H9 (cell line): ENCODE data around the gene BARD1. TPM values are rescaled to one million over a fixed set of nuclear protein-coding genes. Genes with fewer than 3 reads are reported as not detected.

Experiments used
- DNase-seq: peaks from one replicate; pipeline ENCODE4 v3.0.0-alpha.2; 2017
- H2AFZ ChIP-seq: one replicate; pipeline ENCODE4 v1.6.1; 2013; ENCODE audit warnings: mild to moderate bottlenecking, low read length, control low read depth, moderate library complexity
- H2AK5ac ChIP-seq: 2 replicates; pipeline ENCODE4 v1.6.1; 2013; ENCODE audit warnings: low read length, control low read depth, mixed read lengths; ENCODE audit not compliant: insufficient read length
- H2BK120ac ChIP-seq: one replicate; pipeline ENCODE4 v1.6.1; 2013; ENCODE audit warnings: low read depth, mild to moderate bottlenecking, low read length, control low read depth, inconsistent platforms; ENCODE audit not compliant: poor library complexity, severe bottlenecking
- H2BK12ac ChIP-seq: 2 replicates; pipeline ENCODE4 v1.6.1; 2013; ENCODE audit warnings: low read length, control low read depth, mixed read lengths, low read depth; ENCODE audit not compliant: insufficient read length
- H2BK15ac ChIP-seq: 2 replicates; pipeline ENCODE4 v1.6.1; 2013; ENCODE audit warnings: low read depth, low read length, control low read depth
- H2BK20ac ChIP-seq: one replicate; pipeline ENCODE4 v1.6.1; 2013; ENCODE audit warnings: low read depth, mild to moderate bottlenecking, low read length, control low read depth, inconsistent platforms; ENCODE audit not compliant: poor library complexity, severe bottlenecking
- H2BK5ac ChIP-seq: 2 replicates; pipeline ENCODE4 v1.6.1; 2013; ENCODE audit warnings: low read length, control low read depth, mixed read lengths; ENCODE audit not compliant: insufficient read length
- H3K14ac ChIP-seq: 2 replicates; pipeline ENCODE4 v1.6.1; 2013; ENCODE audit warnings: low read length, control low read depth; ENCODE audit not compliant: insufficient read depth
- H3K18ac ChIP-seq: 2 replicates; pipeline ENCODE4 v1.6.1; 2013; ENCODE audit warnings: low read depth, mild to moderate bottlenecking, mixed read lengths, low read length, control low read depth; ENCODE audit not compliant: insufficient read length
- H3K23ac ChIP-seq: 2 replicates; pipeline ENCODE4 v1.6.1; 2013; ENCODE audit warnings: low read length, control low read depth, mixed read lengths, low read depth; ENCODE audit not compliant: insufficient read length
- H3K23me2 ChIP-seq: 2 replicates; pipeline ENCODE4 v1.6.1; 2013; ENCODE audit warnings: low read depth, mild to moderate bottlenecking, mixed read lengths, low read length, control low read depth; ENCODE audit not compliant: insufficient read length, poor library complexity, severe bottlenecking
- H3K27ac ChIP-seq: 2 replicates; pipeline ENCODE4 v1.5.1; 2013; ENCODE audit warnings: low read length, control low read depth, mixed read lengths, low read depth; ENCODE audit not compliant: insufficient read length
- H3K27me3 ChIP-seq: 2 replicates; pipeline ENCODE4 v1.6.1; 2013; ENCODE audit warnings: low read length, control low read depth, inconsistent platforms; ENCODE audit not compliant: insufficient read depth
- H3K4ac ChIP-seq: 2 replicates; pipeline ENCODE4 v1.6.1; 2013; ENCODE audit warnings: low read depth, mild to moderate bottlenecking, control low read depth, inconsistent platforms, low read length, moderate library complexity
- H3K4me1 ChIP-seq: 2 replicates; pipeline ENCODE4 v1.6.1; 2013; ENCODE audit warnings: low read length, control low read depth, inconsistent platforms; ENCODE audit not compliant: insufficient read depth
- H3K4me2 ChIP-seq: 2 replicates; pipeline ENCODE4 v1.6.1; 2013; ENCODE audit warnings: low read length, control low read depth, mixed read lengths; ENCODE audit not compliant: insufficient read length, insufficient read depth
- H3K56ac ChIP-seq: 2 replicates; pipeline ENCODE4 v1.6.1; 2013; ENCODE audit warnings: low read depth, mild to moderate bottlenecking, mixed read lengths, low read length, control low read depth; ENCODE audit not compliant: insufficient read length
- H3K79me1 ChIP-seq: 2 replicates; pipeline ENCODE4 v1.6.1; 2013; ENCODE audit warnings: low read depth, mild to moderate bottlenecking, moderate library complexity, low read length, control low read depth, inconsistent platforms; ENCODE audit not compliant: insufficient read depth, poor library complexity, severe bottlenecking
- H3K79me2 ChIP-seq: 2 replicates; pipeline ENCODE4 v1.6.1; 2013; ENCODE audit warnings: low read length, control low read depth, inconsistent platforms; ENCODE audit not compliant: insufficient read depth
- H3K9ac ChIP-seq: 2 replicates; pipeline ENCODE4 v1.6.1; 2013; ENCODE audit warnings: low read length, control low read depth, mixed read lengths; ENCODE audit not compliant: insufficient read length; ENCODE audit errors: extremely low read depth
- H3K9me3 ChIP-seq: one replicate; pipeline ENCODE4 v1.6.1; 2013; ENCODE audit warnings: low read depth, low read length, inconsistent platforms; ENCODE audit not compliant: control insufficient read depth
- H3T11ph ChIP-seq: one replicate; pipeline ENCODE4 v1.6.1; 2013; ENCODE audit warnings: mild to moderate bottlenecking, low read length, control low read depth, inconsistent platforms
- H4K20me1 ChIP-seq: one replicate; pipeline ENCODE4 v1.6.1; 2013; ENCODE audit not compliant: control insufficient read depth, insufficient read length, insufficient read depth
- H4K5ac ChIP-seq: 2 replicates; pipeline ENCODE4 v1.6.1; 2013; ENCODE audit warnings: low read depth, mild to moderate bottlenecking, mixed read lengths, low read length, control low read depth; ENCODE audit not compliant: insufficient read length
- H4K8ac ChIP-seq: replicated peaks from 2 replicates; pipeline ENCODE4 v1.6.1; 2013; ENCODE audit warnings: low read length, control low read depth, mixed read lengths, low read depth; ENCODE audit not compliant: insufficient read length
- H4K91ac ChIP-seq: 2 replicates; pipeline ENCODE4 v1.6.1; 2013; ENCODE audit warnings: low read depth, mild to moderate bottlenecking, moderate library complexity, mixed read lengths, low read length, control low read depth; ENCODE audit not compliant: insufficient read length
- H3K27ac Mint-ChIP-seq, 3 experiments: 2 replicates in 2 of 3; 3 replicates in 1 of 3; pipeline ENCODE4 v1.8.0; 2020 to 2021; ENCODE audit warnings: mixed read lengths in 3 of 3, mild to moderate bottlenecking in 1 of 3, moderate library complexity in 1 of 3
- H3K27me3 Mint-ChIP-seq: 2 replicates; pipeline ENCODE4 v1.8.0; 2021; ENCODE audit warnings: low read depth, mild to moderate bottlenecking, moderate library complexity, mixed read lengths
- H3K36me3 Mint-ChIP-seq, 3 experiments: 2 replicates in 2 of 3; 3 replicates in 1 of 3; pipeline ENCODE4 v1.8.0; 2020 to 2021; ENCODE audit warnings: low read depth in 3 of 3, mixed read lengths in 3 of 3; ENCODE audit not compliant: insufficient read depth in 1 of 3
- H3K4me1 Mint-ChIP-seq, 2 experiments: 2 replicates each; pipeline ENCODE4 v1.8.0; 2020; ENCODE audit warnings: mixed read lengths in 2 of 2
- H3K4me3 Mint-ChIP-seq, 2 experiments: 2 replicates in 1 of 2; 3 replicates in 1 of 2; pipeline ENCODE4 v1.8.0; 2020 to 2021; ENCODE audit warnings: mild to moderate bottlenecking in 2 of 2, mixed read lengths in 2 of 2, moderate library complexity in 1 of 2
- H3K9me3 Mint-ChIP-seq, 2 experiments: 2 replicates in 1 of 2; 3 replicates in 1 of 2; pipeline ENCODE4 v1.8.0; 2020; ENCODE audit warnings: mild to moderate bottlenecking in 2 of 2, mixed read lengths in 2 of 2, moderate library complexity in 1 of 2
- CTCF ChIP-seq: fragments of 200-600 bp; sonication (generic); conservative IDR thresholded peaks from 3 replicates; pipeline ENCODE4 v1.8.0; 2021; ENCODE audit warnings: antibody characterized with exemption, mild to moderate bottlenecking
- WGBS: extraction: QIAGEN DNeasy Blood & Tissue Kit; methylation state at CpG from one replicate; pipeline ENCODE4 v1.1.7; 2013; ENCODE audit warnings: missing lambda C conversion rate, low lambda C conversion rate, mixed read lengths; ENCODE audit not compliant: insufficient read length; ENCODE audit errors: extremely low coverage; 5-methylcytosine and 5-hydroxymethylcytosine counted together
- total RNA-seq: library from RNA; stranded (reverse); gene quantifications from 2 replicates; pipeline ENCODE4 v1.2.1, GENCODE V29; 2021

Gene BARD1
- total RNA-seq, 1 experiment from 2014 or later = 30.6 TPM

GRCh38 chr2:214699236-214699635 lies 110.2 kb downstream of the BARD1 start:
- no peaks in the 10 kb centered on the region for H3K79me2 ChIP-seq
- Mint-ChIP-seq H3K36me3 (peaks cover 0 to 12% (median 8%) of the 10 kb centered on the region in 3 experiments; a peak in 4 of 7 replicates), H3K4me3 (no peak overlapping the region), H3K4me1 (no peaks in the 10 kb centered on the region), H3K27ac (no peak overlapping the region), H3K9me3 (peaks cover 8 to 14% of the 10 kb centered on the region in 2 experiments), H3K27me3 (no peaks in the 10 kb centered on the region)
- H3K27me3 ChIP-seq = no peaks in the 10 kb centered on the region
- no peaks in the 10 kb centered on the region for H3K4me1 ChIP-seq
- H3K9ac ChIP-seq = no peak overlapping the region
- no peak overlapping the region for H3K14ac ChIP-seq
- H3K4me2 ChIP-seq = no peak overlapping the region
- no CpG with 5 or more reads among the region's 2 CpGs for WGBS
- no peak for DNase-seq
- H2BK15ac ChIP-seq = no peak overlapping the region
- H3K23me2 ChIP-seq = no peaks in the 10 kb centered on the region
- H4K91ac ChIP-seq = no peak overlapping the region
- no peak overlapping the region for H3T11ph ChIP-seq
- H3K56ac ChIP-seq = no peak overlapping the region
- no peak overlapping the region for H3K23ac ChIP-seq
- no peak overlapping the region for H2BK120ac ChIP-seq
- H3K27ac ChIP-seq = no peak overlapping the region
- no peak overlapping the region for H3K4ac ChIP-seq
- H2BK20ac ChIP-seq = no peak overlapping the region
- H4K5ac ChIP-seq = no peak overlapping the region
- no peaks in the 10 kb centered on the region for H3K9me3 ChIP-seq
- H4K20me1 ChIP-seq = no peaks in the 10 kb centered on the region
- H2BK5ac ChIP-seq = no peak overlapping the region
- no peak for TF ChIP-seq CTCF
- no peak overlapping the region for H2AK5ac ChIP-seq
- H2AFZ ChIP-seq = no peak overlapping the region
- H3K18ac ChIP-seq = no peak overlapping the region
- H2BK12ac ChIP-seq = no peak overlapping the region
- no peak overlapping the region for H4K8ac ChIP-seq
- no peaks in the 10 kb centered on the region for H3K79me1 ChIP-seq
